HepG2 (cell line): Measurements from ENCODE around the gene EPS8. TPM values are rescaled to one million over a fixed set of nuclear protein-coding genes. Genes with fewer than 3 reads are reported as not detected.

ENCODE experiments used
- ATAC-seq: fragments of 200-7000 bp; cut with Tn5 transposase; 3 replicates; pipeline ENCODE4 v1.9.1; 2020; ENCODE audit warnings: mild to moderate bottlenecking, moderate library complexity
- BruUV-seq: library from RNA; stranded (reverse); fragments of 400-500 nt; replicated peaks from 2 replicates; lab custom pipeline; 2021; lab: Mats Ljungman, UMichigan
- CTCF ChIA-PET: fragments of 300-600 bp; formaldehyde crosslinking; extraction: SDS; loops from one replicate; lab custom pipeline; 2021; ENCODE audit warnings: low total read pairs, inconsistent platforms, low intra/inter-chr PET ratio; lab: Yijun Ruan, JAX
- POLR2A ChIA-PET: fragments of 350-600 bp; sonication (Branson Sonifier 250); formaldehyde crosslinking; loops from one replicate; lab custom pipeline; 2020; ENCODE audit warnings: antibody characterized with exemption, inconsistent platforms; lab: Yijun Ruan, JAX
- DNase-seq: peaks from one replicate; pipeline ENCODE4 v3.0.0-alpha.2; 2015; ENCODE audit warnings: low spot score
- FAIRE-seq: peaks from 3 replicates; lab custom pipeline; 2011; peaks lifted over from hg19 to GRCh38; lab: Jason Lieb, UNC
- H2AFZ ChIP-seq: one replicate; pipeline ENCODE4 v1.6.1; 2011; ENCODE audit warnings: low read length, inconsistent platforms
- H3K27ac ChIP-seq: fragments of 300-600 bp; 3 replicates; pipeline ENCODE4 v1.8.0; 2011; ENCODE audit warnings: mixed run types, mild to moderate bottlenecking, mixed read lengths, low read length, inconsistent platforms; ENCODE audit not compliant: insufficient read depth; ENCODE audit errors: extremely low read length
- H3K27me3 ChIP-seq, 2 experiments: fragments of 200-600 bp in 1 of 2; 2 replicates in 1 of 2; 3 replicates in 1 of 2; pipeline versions ENCODE4 v1.6.0 to v1.8.0; 2011; ENCODE audit warnings: low read length in 2 of 2, mild to moderate bottlenecking in 2 of 2, moderate library complexity in 2 of 2, inconsistent platforms in 1 of 2; ENCODE audit not compliant: insufficient read depth in 2 of 2, control insufficient read depth in 1 of 2
- H3K36me3 ChIP-seq, 2 experiments: fragments of 200-600 bp in 1 of 2; replicated peaks in 1 of 2; 2 replicates in 1 of 2; 3 replicates in 1 of 2; pipeline versions ENCODE4 v1.5.1 to v1.8.0; 2011; ENCODE audit warnings: low read length in 2 of 2, inconsistent platforms in 1 of 2; ENCODE audit not compliant: insufficient read depth in 2 of 2, control insufficient read depth in 1 of 2
- H3K4me1 ChIP-seq: 2 replicates; pipeline ENCODE4 v1.5.1; 2012; ENCODE audit warnings: low read length, inconsistent platforms; ENCODE audit not compliant: insufficient read depth
- H3K4me2 ChIP-seq: 2 replicates; pipeline ENCODE4 v1.6.0; 2011; ENCODE audit warnings: low read depth, low read length, inconsistent platforms
- H3K4me3 ChIP-seq, 3 experiments: fragments of 200-600 bp in 1 of 3; sonication (generic), shearing (Covaris generic) in 1 of 3; replicated peaks in 1 of 3; 2 replicates each; pipeline ENCODE4 v1.5.1; 2011 to 2016; ENCODE audit warnings: low read length in 3 of 3, inconsistent platforms in 2 of 3, low read depth in 2 of 3, mild to moderate bottlenecking in 2 of 3, control low read depth in 1 of 3, mixed read lengths in 1 of 3; ENCODE audit not compliant: insufficient read depth in 1 of 3
- H3K79me2 ChIP-seq: one replicate; pipeline ENCODE4 v1.6.1; 2011; ENCODE audit warnings: low read length, inconsistent platforms; ENCODE audit not compliant: insufficient read depth
- H3K9ac ChIP-seq: 2 replicates; pipeline ENCODE4 v1.6.0; 2011; ENCODE audit warnings: mild to moderate bottlenecking, low read depth, low read length, inconsistent platforms; ENCODE audit not compliant: insufficient read depth
- H3K9me3 ChIP-seq: 2 replicates; pipeline ENCODE4 v1.5.1; 2012; ENCODE audit warnings: mild to moderate bottlenecking, low read length
- H4K20me1 ChIP-seq: 2 replicates; pipeline ENCODE4 v1.6.0; 2011; ENCODE audit warnings: inconsistent platforms, mild to moderate bottlenecking, low read length, moderate library complexity; ENCODE audit not compliant: insufficient read depth
- HES4 ChIP-seq: sonication (generic); formaldehyde crosslinking; IDR thresholded peaks from 2 replicates; pipeline ENCODE4 v1.9.0; 2021; ENCODE audit warnings: mild to moderate bottlenecking, missing genetic modification reagents, borderline replicate concordance
- IKZF1 ChIP-seq: fragments of 450-650 bp; IDR thresholded peaks from 2 replicates; pipeline ENCODE4 v1.7.1; 2016
- NFIC ChIP-seq: IDR thresholded peaks from 2 replicates; pipeline ENCODE4 v1.6.1; 2012; ENCODE audit warnings: mild to moderate bottlenecking, low read length, inconsistent platforms
- PTBP1 ChIP-seq: fragments of 200-400 bp; formaldehyde crosslinking; IDR thresholded peaks from 2 replicates; pipeline ENCODE4 v1.6.1; 2018; ENCODE audit warnings: low read length, low read depth; ENCODE audit not compliant: poor library complexity, severe bottlenecking
- ZBTB7B ChIP-seq: sonication (generic); formaldehyde crosslinking; IDR thresholded peaks from 2 replicates; pipeline ENCODE4 v1.4.0; 2020; ENCODE audit warnings: missing genetic modification reagents
- ZNF138 ChIP-seq: sonication (generic); formaldehyde crosslinking; IDR thresholded peaks from 2 replicates; pipeline ENCODE4 v1.5.0; 2020; ENCODE audit warnings: mild to moderate bottlenecking, low read depth, missing genetic modification reagents
- WGBS: methylation state at CpG from one replicate; pipeline ENCODE4 v1.1.6; 2017; ENCODE audit warnings: low lambda C conversion rate; 5-methylcytosine and 5-hydroxymethylcytosine counted together
- in situ Hi-C: cut with HindIII; loops from 2 replicates; pipeline ENCODE4 v1.10.0; 2017; ENCODE audit warnings: low pct_unique_long_range_greater_than_20kb; ENCODE audit not compliant: extremely low pct_ligation_motif_present
- intact Hi-C: fragments of 100-400 bp; cut with micrococcal nuclease; formaldehyde crosslinking; loops from one replicate; pipeline ENCODE4 v1.10.0; 2022; ENCODE audit not compliant: unreplicated experiment
- polyA plus RNA-seq, 8 experiments: library from polyadenylated mRNA; depleted of rRNA in 3 of 8; stranded (reverse) in 7 of 8; unstranded in 1 of 8; fragments of >200 nt; fragmentation: Illumina TruSeq in 4 of 8; extraction: Trizol in 4 of 8; gene quantifications; 2 replicates each; pipeline versions ENCODE4 v1.2.1 to v1.2.3, GENCODE V29; 2011 to 2016; ENCODE audit warnings: low read depth in 4 of 8, missing spikeins in 1 of 8, mixed read lengths in 1 of 8; ENCODE audit not compliant: insufficient read depth in 1 of 8
- total RNA-seq, 5 experiments: library from RNA; depleted of rRNA; stranded (reverse); fragments of >200 nt; fragmentation: Illumina TruSeq; extraction: Trizol; gene quantifications; 2 replicates each; pipeline ENCODE4 v1.2.3, GENCODE V29; 2016; ENCODE audit warnings: low read depth in 1 of 5
- TF ChIP-seq, protein P1 (sequence below): sonication (generic); formaldehyde crosslinking; IDR thresholded peaks from 2 replicates; pipeline ENCODE4 v1.5.0; 2020; ENCODE audit warnings: missing genetic modification reagents
- TF ChIP-seq, protein P2 (sequence below): sonication (generic); formaldehyde crosslinking; IDR thresholded peaks from 2 replicates; pipeline ENCODE4 v1.5.0; 2020; ENCODE audit warnings: mild to moderate bottlenecking, missing genetic modification reagents, moderate library complexity
- TF ChIP-seq, protein P3 (sequence below): sonication (generic); formaldehyde crosslinking; IDR thresholded peaks from 2 replicates; pipeline ENCODE4 v1.5.1; 2020; ENCODE audit warnings: mild to moderate bottlenecking, moderate library complexity, missing genetic modification reagents
- TF ChIP-seq, protein P4 (sequence below): sonication (generic); formaldehyde crosslinking; IDR thresholded peaks from 2 replicates; pipeline ENCODE4 v1.8.0; 2022; ENCODE audit warnings: mild to moderate bottlenecking, missing genetic modification reagents, borderline replicate concordance
- TF ChIP-seq, protein P5 (sequence below): sonication (generic); formaldehyde crosslinking; IDR thresholded peaks from 2 replicates; pipeline ENCODE4 v1.5.1; 2020; ENCODE audit warnings: mild to moderate bottlenecking, missing genetic modification reagents, moderate library complexity
- TF ChIP-seq, protein P6 (sequence below): IDR thresholded peaks from 2 replicates; pipeline ENCODE4 v1.6.1; 2016; ENCODE audit warnings: missing genetic modification reagents, missing compliant biosample characterization

Gene EPS8
- total and polyA plus RNA-seq, 2 of the 13 experiments (the other 11 are each of a cell fraction or from before 2014, with no cell fraction given) = 37.1 to 43.4 TPM

DNA sequence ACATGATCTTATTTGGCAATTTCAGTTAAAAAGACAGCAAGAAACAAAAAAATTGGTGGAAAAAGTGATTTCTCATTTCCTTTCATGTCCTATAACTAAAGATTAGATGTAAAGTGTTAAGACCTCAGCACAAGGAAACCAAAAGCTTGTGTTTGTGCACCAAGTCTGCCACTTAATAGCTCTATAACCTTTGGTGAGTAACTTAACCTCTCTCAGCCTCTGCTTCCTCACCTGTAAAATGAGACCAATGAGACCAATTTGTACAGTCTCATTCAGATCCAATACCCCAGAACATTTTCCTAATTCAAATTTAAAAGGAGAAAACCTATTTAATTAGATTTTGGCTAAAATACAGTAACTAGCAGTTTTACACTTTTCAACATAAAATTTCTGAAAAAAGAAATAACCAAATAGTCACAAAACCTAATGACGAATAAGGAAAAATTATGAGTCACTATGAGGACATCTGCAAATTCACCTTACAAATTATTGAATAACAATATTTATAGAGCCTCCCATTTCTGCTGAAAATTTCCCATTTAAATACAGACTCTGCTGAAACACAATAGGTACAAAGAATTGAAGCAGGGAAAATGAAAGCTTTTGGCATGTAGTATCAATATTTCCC is 71.1 kb downstream of the EPS8 start (continued):
- TF ChIP-seq, protein P1, sequence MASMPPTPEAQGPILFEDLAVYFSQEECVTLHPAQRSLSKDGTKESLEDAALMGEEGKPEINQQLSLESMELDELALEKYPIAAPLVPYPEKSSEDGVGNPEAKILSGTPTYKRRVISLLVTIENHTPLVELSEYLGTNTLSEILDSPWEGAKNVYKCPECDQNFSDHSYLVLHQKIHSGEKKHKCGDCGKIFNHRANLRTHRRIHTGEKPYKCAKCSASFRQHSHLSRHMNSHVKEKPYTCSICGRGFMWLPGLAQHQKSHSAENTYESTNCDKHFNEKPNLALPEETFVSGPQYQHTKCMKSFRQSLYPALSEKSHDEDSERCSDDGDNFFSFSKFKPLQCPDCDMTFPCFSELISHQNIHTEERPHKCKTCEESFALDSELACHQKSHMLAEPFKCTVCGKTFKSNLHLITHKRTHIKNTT (CRISPR knock-in tag) = no peak
- TF ChIP-seq ZBTB7B (no peak), PTBP1 (no peak), IKZF1 (no peak)

DNA sequence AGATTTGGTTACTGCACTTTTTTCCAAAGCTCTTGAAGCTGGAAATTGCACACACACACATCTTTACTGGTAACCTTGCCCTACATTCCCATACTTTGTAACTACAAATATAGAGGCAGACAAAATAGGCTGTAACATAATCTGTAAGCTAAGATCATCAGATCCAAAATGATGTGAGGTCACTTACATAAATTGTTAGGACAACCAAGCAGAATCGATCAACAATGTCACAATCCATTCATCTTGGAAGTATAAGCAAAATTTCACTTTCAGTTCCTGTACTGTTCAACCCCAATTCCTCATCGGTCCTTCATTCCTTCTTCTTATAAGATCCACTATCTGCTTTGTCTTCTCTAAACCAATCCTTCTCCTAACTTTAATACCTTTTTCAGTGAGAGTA is 72.6 kb downstream of the EPS8 start:
- H3K9ac ChIP-seq = no peak overlapping the region
- intact Hi-C loops = no loop called here
- in situ Hi-C loops = no loop called here
- H3K27me3 ChIP-seq = no peaks in the 10 kb centered on the region
- peaks cover 67% of the 10 kb centered on the region for H3K79me2 ChIP-seq
- H3K27ac ChIP-seq = no peak overlapping the region
- ATAC-seq (no peak), DNase-seq (no peak), FAIRE-seq (no peak)
- ChIA-PET CTCF (no interaction called here), POLR2A (no interaction called here)
- no peaks in the 10 kb centered on the region for H4K20me1 ChIP-seq
- H3K4me1 ChIP-seq = peaks cover 46% of the 10 kb centered on the region
- H2AFZ ChIP-seq = no peak overlapping the region
- no peak overlapping the region for H3K4me3 ChIP-seq
- H3K9me3 ChIP-seq = no peaks in the 10 kb centered on the region
- WGBS = 98% methylated on average over 2 of the region's 2 CpGs
- no peaks in the 10 kb centered on the region for H3K36me3 ChIP-seq
- BruUV-seq = no TSS peak
- H3K4me2 ChIP-seq = no peak overlapping the region
- TF ChIP-seq, protein P2, sequence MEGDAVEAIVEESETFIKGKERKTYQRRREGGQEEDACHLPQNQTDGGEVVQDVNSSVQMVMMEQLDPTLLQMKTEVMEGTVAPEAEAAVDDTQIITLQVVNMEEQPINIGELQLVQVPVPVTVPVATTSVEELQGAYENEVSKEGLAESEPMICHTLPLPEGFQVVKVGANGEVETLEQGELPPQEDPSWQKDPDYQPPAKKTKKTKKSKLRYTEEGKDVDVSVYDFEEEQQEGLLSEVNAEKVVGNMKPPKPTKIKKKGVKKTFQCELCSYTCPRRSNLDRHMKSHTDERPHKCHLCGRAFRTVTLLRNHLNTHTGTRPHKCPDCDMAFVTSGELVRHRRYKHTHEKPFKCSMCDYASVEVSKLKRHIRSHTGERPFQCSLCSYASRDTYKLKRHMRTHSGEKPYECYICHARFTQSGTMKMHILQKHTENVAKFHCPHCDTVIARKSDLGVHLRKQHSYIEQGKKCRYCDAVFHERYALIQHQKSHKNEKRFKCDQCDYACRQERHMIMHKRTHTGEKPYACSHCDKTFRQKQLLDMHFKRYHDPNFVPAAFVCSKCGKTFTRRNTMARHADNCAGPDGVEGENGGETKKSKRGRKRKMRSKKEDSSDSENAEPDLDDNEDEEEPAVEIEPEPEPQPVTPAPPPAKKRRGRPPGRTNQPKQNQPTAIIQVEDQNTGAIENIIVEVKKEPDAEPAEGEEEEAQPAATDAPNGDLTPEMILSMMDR (CRISPR knock-in tag) = no peak
- TF ChIP-seq, protein P3, sequence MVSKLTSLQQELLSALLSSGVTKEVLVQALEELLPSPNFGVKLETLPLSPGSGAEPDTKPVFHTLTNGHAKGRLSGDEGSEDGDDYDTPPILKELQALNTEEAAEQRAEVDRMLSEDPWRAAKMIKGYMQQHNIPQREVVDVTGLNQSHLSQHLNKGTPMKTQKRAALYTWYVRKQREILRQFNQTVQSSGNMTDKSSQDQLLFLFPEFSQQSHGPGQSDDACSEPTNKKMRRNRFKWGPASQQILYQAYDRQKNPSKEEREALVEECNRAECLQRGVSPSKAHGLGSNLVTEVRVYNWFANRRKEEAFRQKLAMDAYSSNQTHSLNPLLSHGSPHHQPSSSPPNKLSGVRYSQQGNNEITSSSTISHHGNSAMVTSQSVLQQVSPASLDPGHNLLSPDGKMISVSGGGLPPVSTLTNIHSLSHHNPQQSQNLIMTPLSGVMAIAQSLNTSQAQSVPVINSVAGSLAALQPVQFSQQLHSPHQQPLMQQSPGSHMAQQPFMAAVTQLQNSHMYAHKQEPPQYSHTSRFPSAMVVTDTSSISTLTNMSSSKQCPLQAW (CRISPR knock-in tag) = no peak
- TF ChIP-seq ZNF138 (CRISPR knock-in tag) (no peak), HES4 (no peak), NFIC (no peak)
- TF ChIP-seq, protein P4, sequence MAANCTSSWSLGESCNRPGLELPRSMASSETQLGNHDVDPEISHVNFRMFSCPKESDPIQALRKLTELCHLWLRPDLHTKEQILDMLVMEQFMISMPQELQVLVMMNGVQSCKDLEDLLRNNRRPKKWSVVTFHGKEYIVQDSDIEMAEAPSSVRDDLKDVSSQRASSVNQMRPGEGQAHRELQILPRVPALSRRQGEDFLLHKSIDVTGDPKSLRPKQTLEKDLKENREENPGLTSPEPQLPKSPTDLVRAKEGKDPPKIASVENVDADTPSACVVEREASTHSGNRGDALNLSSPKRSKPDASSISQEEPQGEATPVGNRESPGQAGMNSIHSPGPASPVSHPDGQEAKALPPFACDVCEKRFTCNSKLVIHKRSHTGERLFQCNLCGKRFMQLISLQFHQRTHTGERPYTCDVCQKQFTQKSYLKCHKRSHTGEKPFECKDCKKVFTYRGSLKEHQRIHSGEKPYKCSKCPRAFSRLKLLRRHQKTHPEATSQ = no peak
- TF ChIP-seq, protein P5, sequence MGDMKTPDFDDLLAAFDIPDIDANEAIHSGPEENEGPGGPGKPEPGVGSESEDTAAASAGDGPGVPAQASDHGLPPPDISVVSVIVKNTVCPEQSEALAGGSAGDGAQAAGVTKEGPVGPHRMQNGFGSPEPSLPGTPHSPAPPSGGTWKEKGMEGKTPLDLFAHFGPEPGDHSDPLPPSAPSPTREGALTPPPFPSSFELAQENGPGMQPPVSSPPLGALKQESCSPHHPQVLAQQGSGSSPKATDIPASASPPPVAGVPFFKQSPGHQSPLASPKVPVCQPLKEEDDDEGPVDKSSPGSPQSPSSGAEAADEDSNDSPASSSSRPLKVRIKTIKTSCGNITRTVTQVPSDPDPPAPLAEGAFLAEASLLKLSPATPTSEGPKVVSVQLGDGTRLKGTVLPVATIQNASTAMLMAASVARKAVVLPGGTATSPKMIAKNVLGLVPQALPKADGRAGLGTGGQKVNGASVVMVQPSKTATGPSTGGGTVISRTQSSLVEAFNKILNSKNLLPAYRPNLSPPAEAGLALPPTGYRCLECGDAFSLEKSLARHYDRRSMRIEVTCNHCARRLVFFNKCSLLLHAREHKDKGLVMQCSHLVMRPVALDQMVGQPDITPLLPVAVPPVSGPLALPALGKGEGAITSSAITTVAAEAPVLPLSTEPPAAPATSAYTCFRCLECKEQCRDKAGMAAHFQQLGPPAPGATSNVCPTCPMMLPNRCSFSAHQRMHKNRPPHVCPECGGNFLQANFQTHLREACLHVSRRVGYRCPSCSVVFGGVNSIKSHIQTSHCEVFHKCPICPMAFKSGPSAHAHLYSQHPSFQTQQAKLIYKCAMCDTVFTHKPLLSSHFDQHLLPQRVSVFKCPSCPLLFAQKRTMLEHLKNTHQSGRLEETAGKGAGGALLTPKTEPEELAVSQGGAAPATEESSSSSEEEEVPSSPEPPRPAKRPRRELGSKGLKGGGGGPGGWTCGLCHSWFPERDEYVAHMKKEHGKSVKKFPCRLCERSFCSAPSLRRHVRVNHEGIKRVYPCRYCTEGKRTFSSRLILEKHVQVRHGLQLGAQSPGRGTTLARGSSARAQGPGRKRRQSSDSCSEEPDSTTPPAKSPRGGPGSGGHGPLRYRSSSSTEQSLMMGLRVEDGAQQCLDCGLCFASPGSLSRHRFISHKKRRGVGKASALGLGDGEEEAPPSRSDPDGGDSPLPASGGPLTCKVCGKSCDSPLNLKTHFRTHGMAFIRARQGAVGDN (CRISPR knock-in tag) = no peak
- TF ChIP-seq, protein P6, sequence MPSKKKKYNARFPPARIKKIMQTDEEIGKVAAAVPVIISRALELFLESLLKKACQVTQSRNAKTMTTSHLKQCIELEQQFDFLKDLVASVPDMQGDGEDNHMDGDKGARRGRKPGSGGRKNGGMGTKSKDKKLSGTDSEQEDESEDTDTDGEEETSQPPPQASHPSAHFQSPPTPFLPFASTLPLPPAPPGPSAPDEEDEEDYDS = no peak
